ENCODE measurements around the gene CDK5RAP1.

CDK5RAP1 gene

DNA sequence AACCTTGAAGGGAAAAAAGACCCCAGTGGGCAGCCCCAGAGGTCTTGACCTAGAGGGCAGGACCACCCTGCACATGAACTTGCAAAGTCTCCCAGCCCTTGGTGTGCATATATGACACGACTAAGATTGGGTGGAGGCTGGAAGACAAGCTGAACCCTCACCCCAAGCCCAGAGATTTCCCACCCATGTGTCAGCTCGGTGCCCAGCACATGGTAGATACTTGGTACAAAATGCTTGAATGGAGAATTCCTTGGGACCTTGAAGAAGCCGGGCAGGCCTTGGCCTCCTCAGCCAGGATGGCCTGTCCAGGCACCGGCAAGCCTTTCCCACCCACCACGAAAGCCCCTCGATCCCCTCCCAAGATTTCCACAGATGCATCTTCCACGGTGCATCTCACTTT, 67.7 kb downstream of the CDK5RAP1 start:
- no peak for DNase-seq (ENCODE audit: low read depth)

- no peak for DNase-seq (ENCODE audit: low read depth)
Measured at GRCh38 chr20:33332905-33333456, 68.3 kb downstream of the CDK5RAP1 start.

GRCh38 chr20:33328157-33329137, 72.9 kb downstream of the CDK5RAP1 start:
- DNase-seq (ENCODE audit: low read depth) = no peak

GRCh38 chr20:33325350-33325749, 76.0 kb downstream of the CDK5RAP1 start:
- no peak for DNase-seq (ENCODE audit: low read depth)

DNA sequence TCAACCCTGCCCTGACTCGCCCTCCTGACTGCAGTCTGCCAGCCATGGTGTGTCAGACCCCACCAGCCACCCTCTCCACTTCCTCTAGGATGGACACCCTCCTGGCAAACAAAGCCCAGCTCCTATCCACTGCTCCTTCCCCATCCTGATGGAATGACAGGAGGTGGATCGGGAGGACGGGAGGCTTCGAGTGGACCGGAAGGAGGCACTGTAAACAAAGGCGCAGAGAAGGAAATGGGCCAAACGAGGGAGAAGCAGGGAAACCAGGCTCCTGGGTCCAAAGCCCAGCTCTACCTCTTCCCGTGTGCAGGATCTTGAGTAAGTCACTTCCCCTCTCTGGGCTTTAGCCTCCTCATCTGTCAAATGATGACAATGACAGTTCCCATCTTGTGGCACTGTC, 78.1 kb downstream of the CDK5RAP1 start:
- DNase-seq (ENCODE audit: low read depth) = no peak

GRCh38 chr20:33322456-33322855, 78.9 kb downstream of the CDK5RAP1 start:
- no peak for DNase-seq (ENCODE audit: low read depth)

GRCh38 chr20:33320006-33320405, 81.3 kb downstream of the CDK5RAP1 start:
- DNase-seq (ENCODE audit: low read depth) = no peak

DNA sequence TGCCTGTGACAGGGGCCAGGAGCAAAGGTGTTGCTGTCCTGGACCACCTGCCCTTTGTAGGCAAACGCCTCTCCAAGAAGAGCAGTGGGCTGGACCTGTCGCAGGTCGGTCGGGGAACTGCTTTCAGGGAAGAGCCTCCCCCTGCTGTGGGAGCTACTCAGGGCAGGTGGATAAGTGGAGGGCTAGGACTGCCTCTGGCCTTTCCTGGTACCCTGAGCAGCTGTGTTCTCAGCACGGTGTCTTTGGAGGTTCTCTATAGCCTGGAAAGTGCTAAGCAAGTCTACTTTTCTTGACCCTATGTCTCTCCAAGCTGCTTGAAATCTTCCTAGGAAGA, 83.3 kb downstream of the CDK5RAP1 start:
- no peak for DNase-seq (ENCODE audit: low read depth)

- DNase-seq (ENCODE audit: low read depth) = no peak
Measured at GRCh38 chr20:33317424-33318095, 83.8 kb downstream of the CDK5RAP1 start.

DNA sequence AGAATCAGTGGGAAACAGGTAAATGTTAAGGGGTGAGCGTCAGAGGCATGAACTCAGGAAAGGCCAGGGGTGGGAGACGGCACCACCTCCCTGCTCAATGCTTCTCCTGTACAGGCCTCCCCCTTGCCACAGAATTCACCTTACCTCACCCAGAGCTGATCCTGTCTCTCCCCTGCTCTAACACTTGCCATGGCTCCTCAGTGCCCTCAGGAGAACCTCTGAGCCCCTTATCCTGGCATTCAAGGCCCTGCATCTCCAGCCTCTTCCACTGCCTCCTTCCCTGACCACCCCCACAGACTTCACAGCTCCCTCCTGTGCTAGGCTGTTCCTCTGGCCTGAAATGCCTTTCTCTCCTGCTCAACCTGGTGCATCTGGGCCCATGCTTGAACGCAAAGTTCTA, 84.4 kb downstream of the CDK5RAP1 start:
- no peak for DNase-seq (ENCODE audit: low read depth)

GRCh38 chr20:33316343-33316742, 85.0 kb downstream of the CDK5RAP1 start:
- no peak for DNase-seq (ENCODE audit: low read depth)

GRCh38 chr20:33313686-33314314, 87.5 kb downstream of the CDK5RAP1 start:
- DNase-seq (ENCODE audit: low read depth) = no peak

GRCh38 chr20:33312583-33312982, 88.7 kb downstream of the CDK5RAP1 start:
- no peak for DNase-seq (ENCODE audit: low read depth)

DNA sequence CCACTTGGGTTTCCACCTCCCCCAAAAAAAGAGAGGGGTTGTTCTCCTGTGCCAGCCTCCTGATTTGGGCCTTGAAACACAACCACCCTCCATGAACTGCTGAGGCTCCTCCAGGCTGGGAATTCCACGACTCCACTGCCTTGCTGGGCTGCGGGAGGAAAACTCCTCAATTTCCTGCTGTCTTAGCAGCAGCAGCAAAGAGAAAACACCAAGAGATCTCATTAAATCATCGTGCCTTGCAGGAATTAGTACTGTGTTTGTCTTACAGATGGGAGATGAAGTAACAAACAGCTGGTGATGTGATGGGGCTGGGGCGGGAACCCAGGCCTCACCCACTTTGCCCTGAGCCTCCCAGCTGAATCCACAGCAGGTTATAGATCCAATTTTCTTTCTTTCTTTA, 89.3 kb downstream of the CDK5RAP1 start:
- no peak for DNase-seq (ENCODE audit: low read depth)

GRCh38 chr20:33311011-33311410, 90.3 kb downstream of the CDK5RAP1 start:
- DNase-seq (ENCODE audit: low read depth) = no peak

DNA sequence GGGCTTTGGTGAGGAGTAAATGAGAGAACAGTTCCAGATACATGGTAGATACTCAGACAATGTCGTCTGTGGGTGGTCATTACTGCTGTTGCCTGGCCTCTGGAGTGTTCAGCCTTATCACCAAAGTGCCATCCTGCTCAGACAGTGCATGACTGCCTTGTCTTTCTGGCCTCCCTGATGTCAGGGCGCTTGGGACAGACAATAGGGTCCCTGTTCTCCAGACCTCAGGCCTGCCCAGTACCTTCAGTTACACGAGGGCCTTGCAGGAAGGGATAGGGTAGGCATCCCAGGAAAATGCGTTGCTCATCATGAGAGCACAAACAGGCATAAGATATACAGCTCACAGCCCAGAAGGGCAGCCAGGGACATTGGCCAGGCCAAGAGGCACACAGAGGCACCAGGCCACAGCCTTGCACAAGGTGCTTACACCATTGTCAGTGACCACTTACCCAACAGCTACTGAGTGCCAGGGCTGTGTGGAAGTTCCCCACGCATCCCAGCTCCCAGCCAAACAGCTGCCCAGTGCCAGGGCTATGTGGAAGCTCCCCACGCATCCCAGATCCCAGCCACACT, 90.9 kb downstream of the CDK5RAP1 start:
- no peak for DNase-seq (ENCODE audit: low read depth)

DNA sequence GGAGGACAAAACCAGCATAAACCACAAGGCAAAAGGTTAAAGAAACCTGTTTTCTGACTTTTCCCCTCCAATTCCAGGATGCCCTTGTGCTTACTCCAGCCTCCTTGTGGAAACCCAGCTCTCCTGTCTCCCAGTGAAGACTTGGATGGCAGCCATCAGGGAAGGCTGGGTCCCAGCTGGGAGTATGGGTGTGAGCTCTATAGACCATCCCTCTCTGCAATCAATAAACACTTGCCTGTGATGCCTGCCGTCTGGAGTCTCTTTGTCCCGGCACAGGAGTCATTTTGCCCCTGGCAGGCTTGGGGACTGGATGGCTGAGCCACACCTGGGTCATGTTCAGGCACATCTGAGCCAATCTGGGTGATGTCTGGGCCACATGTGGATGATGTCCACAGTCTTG, 91.7 kb downstream of the CDK5RAP1 start:
- no peak for DNase-seq (ENCODE audit: low read depth)

Measured in T follicular helper cell (primary cell).